ENCODE measurements around the gene CCDC60. TPM values are rescaled to one million over a fixed set of nuclear protein-coding genes. Genes with fewer than 3 reads are reported as not detected.

Gene CCDC60
- total and polyA plus RNA-seq, 10 of the 15 experiments (the other 5 are each of a cell fraction or from before 2014, with no cell fraction given), result 0.19 TPM; not detected in 9

DNA sequence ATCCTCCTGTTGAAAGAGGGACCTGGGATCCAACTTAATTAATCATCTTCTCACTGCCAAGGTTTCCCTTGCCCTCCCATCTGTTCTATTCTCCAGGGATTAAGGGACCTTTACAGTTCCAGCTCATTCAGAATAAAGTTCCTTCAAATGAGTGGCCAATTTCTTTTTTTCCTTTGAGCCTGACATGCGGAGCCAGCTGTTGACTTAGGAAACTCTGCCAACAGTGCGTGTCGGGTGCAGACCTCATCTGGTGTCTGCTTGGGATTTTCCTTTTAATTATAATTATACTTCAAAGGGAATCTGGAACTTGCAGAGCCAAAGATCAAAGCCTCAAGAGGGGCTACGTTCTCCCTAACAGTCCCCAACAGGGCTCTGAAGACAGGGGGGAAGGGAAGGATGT lies 64.8 kb downstream of the CCDC60 start:
- FAIRE-seq (no peak), DNase-seq (ENCODE audit: low read depth, low spot score) (no peak), ATAC-seq (no peak)
- WGBS (ENCODE audit: insufficient coverage, insufficient replicate concordance, low lambda C conversion rate, missing lambda C conversion rate), result 44% methylated on average over 4 of the region's 4 CpGs
- H3K27me3 ChIP-seq (replicated peaks in 1 of 2; ENCODE audit: control insufficient read depth in 2 of 2, insufficient read depth in 2 of 2, low read length in 1 of 2), result no peaks in the 10 kb centered on the region
- no peaks in the 10 kb centered on the region for H3K36me3 ChIP-seq (ENCODE audit: control insufficient read depth in 2 of 2, insufficient read depth in 2 of 2, low read length in 1 of 2)
- no peak overlapping the region for H3K4me3 ChIP-seq
- no peaks in the 10 kb centered on the region for H3K79me2 ChIP-seq (ENCODE audit: control insufficient read depth, insufficient read depth, low read length)
- H3K4me2 ChIP-seq (ENCODE audit: control insufficient read depth, insufficient read depth), result no peak overlapping the region
- no peak overlapping the region for H3K9ac ChIP-seq (ENCODE audit: control insufficient read depth, insufficient read depth, low read length)
- H3K9me3 ChIP-seq (replicated peaks; ENCODE audit: control insufficient read depth, insufficient read depth, low read length), result no peaks in the 10 kb centered on the region
- H3K4me1 ChIP-seq (ENCODE audit: control insufficient read depth, insufficient read depth, low read length), result no peaks in the 10 kb centered on the region
- TF ChIP-seq TBL1XR1 (IDR thresholded peaks at IDR 0.05; ENCODE audit: low read depth, low read length) (no peak), KLF5 (IDR thresholded peaks at IDR 0.05; ENCODE audit: partially characterized antibody) (no peak), IKZF1 (conservative IDR thresholded peaks at IDR 0.05) (no peak), KDM1A (IDR thresholded peaks at IDR 0.05; ENCODE audit: borderline replicate concordance) (no peak), TCF3 (IDR thresholded peaks at IDR 0.05; ENCODE audit: borderline replicate concordance, insufficient read depth, low read depth, low read length) (no peak), ZNF592 (IDR thresholded peaks at IDR 0.05) (no peak), CHD1 (IDR thresholded peaks at IDR 0.05; ENCODE audit: low read depth, low read length) (no peak), CBX3 (IDR thresholded peaks at IDR 0.05; ENCODE audit: borderline replicate concordance, low read depth) (no peak), NFIC (IDR thresholded peaks at IDR 0.05; ENCODE audit: low read depth, low read length) (no peak), NRF1 (conservative IDR thresholded peaks at IDR 0.05; ENCODE audit: low read depth, low read length) (no peak), ZNF622 (IDR thresholded peaks at IDR 0.05) (no peak), PML (IDR thresholded peaks at IDR 0.05; ENCODE audit: low read length) (no peak), FOXK2 (IDR thresholded peaks at IDR 0.05) (no peak)
- no TSS peak for BruUV-seq (replicated peaks)
- H4K20me1 ChIP-seq (ENCODE audit: control insufficient read depth, insufficient read depth), result no peaks in the 10 kb centered on the region
- RAD21 ChIA-PET (ENCODE audit: unreplicated experiment), result no interaction called here
- in situ Hi-C loops (cut with MboI), result no loop called here
- CTCF ChIA-PET, result interaction anchor here (1.6 kb wide), 1 partner anchor 13 kb away, joined by 3 read pairs; no protein-coding TSS in a partner anchor
- SMC1A ChIA-PET (ENCODE audit: uncharacterized antibody, unreplicated experiment), result no interaction called here
- H3K27ac ChIP-seq (ENCODE audit: control insufficient read depth, insufficient read depth), result no peak overlapping the region
- no peak overlapping the region for H2AFZ ChIP-seq (ENCODE audit: control insufficient read depth, low read depth, low read length)
- POLR2A ChIA-PET, result no interaction called here
- intact Hi-C loops (cut with micrococcal nuclease; ENCODE audit: unreplicated experiment), result no loop called here

Measured in GM12878 (cell line).